HG03354 (cell line): ENCODE data around the gene CFAP43.
"Not testable (repeated sequence)": the region's sequence is repeated elsewhere in the genome, so short reads cannot be mapped to it uniquely, and the experiment has no call there.

Source experiments
- ATAC-seq: cut with Tn5 transposase; IDR thresholded peaks from one replicate; pipeline ENCODE4 v1.9.1; 2021; ENCODE audit warnings: mild to moderate bottlenecking; ENCODE audit not compliant: unreplicated experiment, poor library complexity, severe bottlenecking

CFAP43 gene

DNA sequence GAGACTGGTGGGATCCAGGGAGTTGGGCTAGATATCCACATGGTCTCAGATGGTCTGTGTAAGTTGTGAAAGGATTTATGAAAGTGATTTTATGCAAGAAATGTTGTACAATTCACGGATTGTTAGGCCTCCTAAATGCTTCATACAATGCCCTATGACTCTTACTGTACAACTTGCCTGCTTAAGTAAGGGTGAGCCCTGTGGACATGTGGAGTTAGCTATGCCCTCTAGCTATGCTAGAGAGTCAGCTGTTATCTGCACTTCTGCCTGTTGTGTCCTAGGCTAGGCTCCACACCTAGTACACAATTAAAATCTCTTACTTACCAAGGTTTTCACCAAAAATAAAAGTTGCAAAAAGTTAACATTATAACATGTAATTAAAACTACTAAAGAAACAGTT, 1.7 kb upstream of the CFAP43 start:
- ATAC-seq = no peak

DNA sequence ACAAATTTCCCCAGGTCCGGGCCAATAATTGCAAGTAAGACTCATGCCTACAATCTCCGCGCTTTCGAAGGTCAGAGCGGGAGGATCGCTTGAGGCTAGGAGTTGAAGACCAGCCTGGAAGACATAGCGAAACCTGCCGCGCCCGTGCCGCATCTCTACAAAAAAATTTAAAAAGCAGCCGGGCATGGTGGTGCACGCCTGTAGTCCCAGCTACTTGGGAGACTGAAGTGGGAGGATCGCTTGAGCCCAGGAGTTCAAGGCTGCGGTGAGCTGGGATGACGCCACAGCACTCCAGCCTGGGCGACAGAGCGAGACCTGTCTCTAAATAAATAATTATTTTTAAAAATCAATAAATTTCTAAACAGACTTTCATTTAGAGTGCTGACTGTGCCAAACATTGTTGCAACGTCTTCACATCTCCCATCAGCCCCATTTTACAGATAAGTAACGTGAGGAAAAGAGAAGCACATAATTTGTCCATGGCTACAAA, 494 bp upstream of the CFAP43 start:
- peak; percentile 1 for ATAC-seq

DNA sequence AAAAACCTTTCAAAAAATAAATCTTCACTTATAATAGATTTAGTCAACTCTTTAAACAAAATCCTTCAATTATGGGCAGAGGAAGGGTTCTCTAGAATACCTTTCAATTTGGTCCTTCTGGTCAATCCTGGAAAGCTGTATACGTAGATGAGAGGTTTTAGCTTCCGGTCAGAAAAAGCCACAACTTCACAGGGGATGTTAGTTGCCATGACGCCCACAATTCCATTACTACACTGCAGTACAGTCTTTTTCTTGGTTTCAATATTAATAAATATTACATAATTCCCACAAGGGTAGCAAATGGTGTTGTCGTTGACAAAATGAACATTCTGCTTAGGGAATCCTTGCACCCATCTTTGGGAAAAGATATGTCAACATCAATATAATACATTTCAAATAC, 1.7 kb downstream of the CFAP43 start:
- no peak for ATAC-seq

DNA sequence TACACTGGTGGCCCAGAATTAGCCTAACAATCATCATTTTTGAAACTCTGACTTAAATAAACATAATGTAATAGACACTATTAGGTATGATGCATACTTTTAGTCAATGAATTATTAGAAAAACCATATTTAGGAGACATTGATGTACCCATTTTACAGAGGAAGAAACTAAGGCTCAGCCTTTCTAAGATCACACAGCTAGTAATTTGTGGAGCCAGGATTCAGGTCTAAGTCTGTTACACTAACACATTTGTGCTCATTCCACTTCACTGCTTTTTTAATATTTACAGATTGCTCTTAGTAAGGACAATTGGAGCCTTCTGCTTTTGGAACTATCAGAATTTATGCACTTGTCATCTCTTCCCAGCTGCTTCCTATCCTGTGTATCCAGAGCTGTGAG, 8.9 kb downstream of the CFAP43 start:
- no peak for ATAC-seq

DNA sequence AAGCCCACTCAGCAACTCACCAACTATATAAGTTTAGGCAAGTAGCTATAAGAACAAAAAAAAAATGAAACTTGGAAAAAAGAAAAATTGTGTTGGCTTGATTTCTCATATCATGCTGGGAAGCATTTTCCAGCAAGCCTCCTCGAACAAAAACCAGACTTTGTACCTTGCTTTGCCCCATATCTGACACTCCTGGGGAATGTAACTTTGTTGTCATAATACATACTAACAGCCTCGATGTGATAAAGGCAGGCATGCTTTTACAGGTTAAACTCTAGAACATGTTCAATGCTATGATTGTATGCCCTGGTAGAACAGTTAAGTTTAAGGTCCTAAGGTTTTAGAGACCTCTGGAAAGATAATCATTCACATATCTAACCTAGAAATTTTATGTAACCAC, 11.6 kb downstream of the CFAP43 start:
- no peak for ATAC-seq

DNA sequence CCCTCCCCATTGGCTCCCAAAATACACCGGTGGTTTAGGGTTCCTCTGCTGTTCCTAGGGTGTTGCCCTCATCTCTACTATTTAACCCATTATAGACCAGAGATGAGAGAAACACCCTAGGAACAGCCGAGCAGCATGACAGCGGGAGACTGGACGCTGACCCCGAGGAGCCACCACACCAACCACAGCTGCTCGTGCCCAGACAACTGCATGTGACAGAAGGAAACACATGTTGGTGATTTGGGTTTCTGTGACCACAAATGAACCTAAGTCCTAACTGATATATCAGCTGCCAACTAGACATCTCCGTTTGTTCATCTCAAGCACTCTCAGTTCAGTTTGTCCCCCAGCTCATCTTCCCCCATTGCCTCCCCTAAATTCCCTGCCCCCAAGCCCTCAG, 13.4 kb downstream of the CFAP43 start:
- ATAC-seq = no peak

DNA sequence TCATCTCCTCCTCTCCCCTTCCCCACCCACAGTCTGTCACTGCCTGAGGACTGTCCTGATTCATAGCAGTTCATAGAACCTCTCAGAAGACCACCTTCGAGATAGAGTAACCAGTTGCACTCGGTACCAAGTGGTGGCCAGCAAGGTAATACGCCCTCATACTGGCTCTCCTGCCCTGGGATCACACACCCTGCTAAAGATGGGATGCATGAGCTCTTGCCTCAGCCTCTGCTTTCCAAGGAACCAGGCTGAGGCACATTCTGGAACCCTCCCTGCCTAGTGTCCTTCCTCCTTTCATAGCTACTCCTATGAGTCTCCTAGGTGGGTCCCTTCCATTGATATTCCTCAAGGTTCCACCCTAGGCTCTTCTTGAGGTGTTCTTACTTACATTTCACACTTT, 15.5 kb downstream of the CFAP43 start:
- ATAC-seq = no peak

DNA sequence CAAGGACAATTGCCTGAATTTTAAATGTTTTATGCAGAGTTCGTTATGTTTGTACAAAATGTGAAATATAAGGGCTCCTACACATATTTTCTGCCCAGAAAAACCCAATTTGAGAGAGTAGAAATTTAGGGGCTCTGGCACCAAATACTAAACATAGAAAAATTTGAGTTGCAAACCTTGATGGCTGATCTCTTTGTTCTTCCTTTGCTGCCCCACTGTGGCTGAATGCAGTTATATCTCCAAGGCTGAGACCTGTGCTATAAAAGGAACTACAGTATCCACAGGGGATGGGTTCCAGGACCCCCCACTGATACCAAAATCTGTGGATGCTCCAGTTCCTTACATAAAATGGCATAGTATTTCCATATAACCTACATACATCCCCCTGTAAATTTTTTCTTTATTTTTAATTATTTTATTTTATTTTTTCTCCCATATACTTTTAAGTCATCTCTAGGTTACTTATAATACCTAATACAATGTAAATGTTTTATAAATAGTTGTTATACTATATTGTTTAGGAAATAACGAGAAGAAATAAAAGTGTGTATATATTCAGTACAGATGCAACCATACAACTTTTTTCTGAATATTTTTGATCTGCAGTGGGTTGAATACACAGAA, 22.5 kb downstream of the CFAP43 start:
- ATAC-seq = no peak

DNA sequence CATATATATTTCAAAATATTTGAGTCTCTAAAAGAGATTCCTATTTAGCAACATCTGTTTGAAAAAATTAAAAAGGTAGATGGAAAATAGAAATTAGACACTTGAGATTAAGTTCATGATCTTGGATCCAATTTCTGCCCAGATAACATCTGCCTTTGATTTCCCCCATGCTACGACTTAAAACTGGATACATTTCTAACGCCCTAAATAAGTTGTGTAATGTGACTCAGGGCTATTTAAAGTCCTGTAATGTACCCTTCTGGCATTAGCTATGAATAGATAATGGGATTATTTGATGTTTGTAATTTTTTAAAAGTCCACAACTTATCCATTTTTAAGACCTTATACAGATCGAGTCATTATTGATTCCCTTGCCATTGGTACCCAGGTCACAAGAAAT, 23.4 kb downstream of the CFAP43 start:
- no peak for ATAC-seq

DNA sequence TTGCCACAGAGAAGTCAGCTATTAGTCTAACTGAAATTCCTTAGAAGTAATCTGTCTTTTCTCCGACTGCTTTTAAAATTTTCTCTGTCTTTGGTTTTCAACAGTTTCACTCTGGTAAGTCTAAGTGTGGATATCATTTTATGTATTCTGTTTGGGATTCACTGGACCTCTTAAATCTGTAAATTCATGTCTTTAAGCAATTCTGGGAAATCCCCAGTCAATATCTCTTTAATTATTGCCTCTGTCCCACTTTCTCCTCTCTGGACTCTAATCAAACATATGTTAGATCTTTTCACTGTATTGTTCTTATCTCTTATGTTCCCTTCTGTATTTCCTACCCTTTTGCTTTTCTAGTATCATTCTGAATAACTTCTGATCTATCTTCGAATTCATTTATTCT, 29.9 kb downstream of the CFAP43 start:
- ATAC-seq = no peak

DNA sequence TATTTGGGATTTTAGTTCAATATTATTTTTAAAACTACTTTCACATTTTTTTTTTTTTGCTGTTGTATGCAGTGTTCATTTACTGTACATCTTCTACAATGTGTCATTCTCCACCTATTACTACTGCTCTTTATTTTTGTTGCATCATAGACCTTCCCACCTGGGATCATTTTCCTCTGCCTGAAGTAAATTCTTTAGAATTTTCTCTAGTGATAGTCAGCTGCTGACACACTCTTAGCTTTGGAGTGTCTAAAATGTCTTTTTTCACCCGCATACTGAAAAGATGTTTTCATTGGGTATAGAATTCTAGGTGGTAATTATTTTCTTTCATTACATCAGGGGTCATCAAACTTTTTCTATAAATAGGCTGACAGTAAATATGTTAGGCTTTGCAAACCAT, 30.5 kb downstream of the CFAP43 start:
- no peak for ATAC-seq

DNA sequence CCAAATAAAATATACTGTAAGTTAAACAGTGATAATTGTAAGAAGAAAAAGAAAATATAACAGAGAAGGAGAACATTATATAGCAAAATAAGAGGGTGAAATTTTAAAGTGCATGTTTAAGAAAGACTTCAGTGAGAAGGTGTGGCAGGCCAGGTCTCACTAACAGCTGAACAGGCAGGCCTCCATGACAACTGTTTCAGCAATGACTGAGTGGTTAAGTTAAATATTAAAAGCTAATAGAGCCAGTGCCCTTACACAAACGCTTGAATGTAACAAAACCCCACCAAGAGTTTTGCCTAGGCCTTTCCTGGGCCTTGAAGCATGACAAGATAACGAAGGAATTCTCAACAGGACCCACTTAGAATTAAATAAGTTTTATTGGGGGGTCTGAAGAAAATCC, 32.6 kb downstream of the CFAP43 start:
- no peak for ATAC-seq

DNA sequence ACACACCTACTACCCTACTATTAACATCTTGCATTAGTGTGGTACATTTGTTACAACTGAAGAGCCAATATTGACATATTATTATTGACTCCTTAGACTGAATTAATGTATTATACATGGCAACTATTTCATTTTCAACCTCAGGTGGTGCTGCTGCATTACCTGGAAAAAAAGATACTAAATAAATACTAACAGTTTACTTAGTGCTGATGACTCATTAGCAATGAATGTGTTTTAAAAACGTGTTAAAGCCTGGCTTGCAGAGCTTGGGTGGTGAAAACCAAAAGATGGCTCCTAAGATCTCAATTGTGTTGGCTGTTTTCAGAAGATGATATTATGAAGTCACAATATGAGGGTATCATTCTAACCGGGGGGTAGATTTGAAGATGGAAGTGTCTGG, 34.8 kb downstream of the CFAP43 start:
- ATAC-seq = no peak

DNA sequence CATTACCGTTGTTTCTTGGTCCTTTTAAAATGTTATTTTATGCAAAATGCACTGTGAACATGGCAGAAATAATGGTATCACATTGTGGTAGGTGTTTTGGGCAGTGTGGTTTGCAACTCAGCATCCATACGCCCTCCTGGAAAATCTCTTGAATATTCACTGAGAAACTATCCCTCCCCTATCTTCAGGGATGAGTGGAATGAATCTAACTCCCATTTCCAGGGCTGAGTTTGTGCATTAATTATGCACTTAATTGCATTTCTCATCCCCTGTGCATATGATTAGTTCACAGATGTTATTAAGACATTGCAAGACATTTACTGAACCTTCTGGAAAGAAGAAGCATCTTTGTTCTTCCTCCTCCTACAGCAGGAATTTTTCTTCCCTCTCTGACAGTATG, 36.5 kb downstream of the CFAP43 start:
- no peak for ATAC-seq

DNA sequence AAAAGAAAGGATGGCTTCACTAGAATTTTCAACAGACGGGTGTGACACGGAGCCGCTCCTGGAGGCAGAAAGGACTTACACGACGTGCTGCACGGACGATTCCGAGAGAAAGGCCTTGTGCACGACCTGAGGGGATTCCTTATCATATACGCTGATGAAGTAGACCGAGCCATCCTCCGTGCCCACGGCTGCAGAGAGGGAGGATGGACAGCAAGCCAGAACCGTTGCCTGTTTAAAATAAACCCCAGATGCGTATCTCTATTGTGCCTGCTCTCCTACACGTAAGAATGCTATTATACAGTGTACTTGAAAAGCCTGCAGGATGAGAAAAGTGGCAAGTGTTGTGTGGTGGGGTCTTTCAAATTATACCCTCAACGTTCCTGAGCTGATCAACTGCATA, 38.4 kb downstream of the CFAP43 start:
- no peak for ATAC-seq

DNA sequence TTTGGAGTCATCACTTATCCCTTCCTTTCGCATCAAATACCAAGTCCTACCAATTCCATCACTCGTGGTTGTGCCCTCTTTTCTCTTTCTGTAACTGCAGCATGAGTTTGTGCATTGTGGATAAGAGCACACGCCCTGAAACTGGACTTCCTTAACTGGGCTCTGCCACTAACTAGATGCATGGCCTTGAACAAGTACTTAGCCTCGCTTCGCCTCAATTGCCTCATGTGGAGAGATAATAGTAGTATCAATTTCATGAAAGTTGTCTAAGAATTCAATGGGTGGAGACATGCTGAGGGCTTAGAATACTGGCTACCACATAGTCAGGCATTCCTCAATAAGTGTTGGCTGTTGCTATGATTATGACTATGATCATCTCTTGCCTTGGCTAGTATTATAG, 41.5 kb downstream of the CFAP43 start:
- ATAC-seq = no peak

DNA sequence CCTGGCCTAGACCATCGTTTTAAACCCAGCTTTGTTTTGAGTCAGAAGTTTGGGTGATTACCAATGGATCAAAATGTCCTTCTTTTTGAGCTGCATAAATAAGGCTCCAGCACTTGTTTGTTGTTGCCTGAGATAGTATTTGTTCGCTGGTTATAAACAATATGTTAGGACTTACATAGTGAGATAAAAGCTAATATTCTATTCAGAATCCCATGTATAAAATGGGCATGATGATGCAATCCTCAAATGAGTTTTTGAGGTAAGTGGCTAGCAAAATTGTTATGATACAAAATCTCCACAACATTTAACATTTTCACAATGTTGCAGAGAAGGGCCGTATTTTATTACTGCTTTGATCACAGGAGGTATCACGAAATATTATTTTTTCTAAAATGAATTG, 48.5 kb downstream of the CFAP43 start:
- ATAC-seq = no peak

DNA sequence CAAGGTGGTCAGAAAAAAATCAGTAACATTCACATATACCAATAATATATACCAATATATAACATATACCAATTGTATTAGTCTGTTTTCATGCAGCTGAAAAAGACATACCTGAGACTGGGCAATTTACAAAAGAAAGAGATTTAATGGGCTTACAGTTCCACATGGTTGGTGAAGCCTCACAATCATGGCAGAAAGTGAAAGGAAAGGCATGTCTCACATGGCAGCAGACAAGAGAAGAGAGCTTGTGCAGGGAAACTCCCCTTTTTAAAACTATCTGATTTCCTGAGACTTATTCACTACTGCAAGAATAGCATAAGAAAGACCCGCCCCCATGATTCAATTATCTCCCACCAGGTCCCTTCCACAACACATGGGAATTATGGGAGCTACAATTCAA, 58.0 kb downstream of the CFAP43 start:
- not testable (repeated sequence) for ATAC-seq

DNA sequence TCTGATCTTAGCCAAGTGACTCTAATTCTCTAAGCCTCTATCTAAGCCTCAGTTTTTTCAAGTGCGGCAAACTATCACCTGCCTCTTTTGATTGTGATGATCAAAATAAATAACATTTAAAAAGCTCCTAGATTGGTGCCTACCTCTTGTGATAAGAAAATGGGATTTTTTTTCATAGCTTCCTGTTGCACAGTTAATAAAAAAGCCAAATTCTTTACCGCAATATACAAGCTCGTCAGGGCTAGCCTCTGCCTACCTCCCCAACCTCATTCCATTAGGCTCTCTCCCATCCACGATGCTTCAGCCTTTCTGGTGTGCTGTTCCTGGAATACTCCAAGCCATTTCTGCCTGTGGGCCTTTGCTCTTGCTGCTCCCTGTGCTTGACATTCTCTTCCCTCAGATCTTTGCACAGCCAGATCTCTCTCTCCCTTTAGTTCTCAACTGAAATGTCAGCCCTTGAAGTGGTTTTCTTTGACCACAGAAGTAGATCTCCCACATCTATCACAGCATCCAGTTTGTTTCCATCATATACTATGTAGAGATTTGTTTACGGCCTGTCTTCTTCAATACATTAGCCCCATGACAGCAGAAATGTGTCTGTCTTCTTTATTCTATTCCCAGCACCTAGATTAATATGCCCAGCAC, 61.4 kb downstream of the CFAP43 start:
- no peak for ATAC-seq

DNA sequence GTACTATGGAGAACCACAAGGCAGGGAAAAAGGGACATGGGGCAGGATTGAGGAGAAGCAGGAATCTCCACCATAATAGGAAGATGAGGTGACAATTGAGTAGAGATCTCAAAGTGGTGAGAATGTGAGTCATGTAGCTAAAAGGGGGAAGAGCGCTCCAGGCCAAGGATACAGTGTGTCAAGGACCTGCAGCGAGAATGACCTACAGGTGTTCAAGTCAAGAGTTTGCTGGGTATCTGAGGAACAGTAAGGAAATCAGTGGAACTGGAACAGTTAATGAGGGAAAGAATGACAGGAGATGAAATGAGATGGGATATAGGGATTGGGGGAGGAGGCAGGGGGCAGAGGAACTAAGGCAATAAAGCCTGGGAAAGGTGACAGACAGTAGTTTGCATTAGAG, 76.6 kb downstream of the CFAP43 start:
- ATAC-seq = no peak

DNA sequence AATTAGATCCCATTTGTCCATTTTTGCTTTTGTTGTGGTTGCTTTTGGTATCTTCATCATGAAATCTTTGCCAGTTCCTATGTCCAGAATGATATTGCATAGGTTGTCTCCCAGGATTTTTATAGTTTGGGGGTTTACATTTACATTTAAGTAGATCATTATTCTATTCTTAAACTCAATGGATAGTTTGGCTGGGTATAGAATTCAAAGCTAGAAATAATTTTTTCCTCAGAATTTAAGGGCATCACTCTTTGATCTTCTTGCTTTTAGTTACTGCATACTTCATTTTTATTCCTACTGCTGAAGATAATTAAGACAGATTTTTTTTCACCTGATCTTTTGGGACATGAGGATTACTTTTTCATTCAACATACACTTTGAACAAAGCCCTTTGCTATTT, 80.4 kb downstream of the CFAP43 start:
- no peak for ATAC-seq

DNA sequence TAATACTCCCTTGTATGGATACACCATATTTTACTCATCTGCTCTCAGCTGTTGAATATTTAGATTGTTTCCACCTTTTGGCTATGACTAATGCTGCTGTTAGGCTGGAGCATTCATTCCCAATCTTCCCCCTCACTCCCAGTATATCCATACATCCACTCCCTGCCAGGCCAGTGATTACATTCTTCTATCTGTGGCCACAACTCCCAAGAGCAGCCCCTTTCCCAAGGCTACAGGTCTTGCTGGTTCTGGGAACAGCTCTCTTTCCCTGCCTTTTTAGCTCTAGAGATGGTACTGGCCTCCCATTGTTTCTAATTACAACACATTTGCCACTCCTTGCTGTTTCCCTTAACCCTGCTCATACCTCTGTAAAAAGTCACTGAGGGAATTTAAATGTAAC, 82.0 kb downstream of the CFAP43 start:
- no peak for ATAC-seq
